Central memory CD4-positive, alpha-beta T cell (primary cell): ENCODE results near the gene CORO7.

Experiments used
- DNase-seq: peaks from one replicate; pipeline ENCODE4 v3.0.0; 2022

The CORO7 gene

GRCh38 chr16:4370570-4371356 is 45.6 kb downstream of the CORO7 start:
- no peak for DNase-seq

DNA sequence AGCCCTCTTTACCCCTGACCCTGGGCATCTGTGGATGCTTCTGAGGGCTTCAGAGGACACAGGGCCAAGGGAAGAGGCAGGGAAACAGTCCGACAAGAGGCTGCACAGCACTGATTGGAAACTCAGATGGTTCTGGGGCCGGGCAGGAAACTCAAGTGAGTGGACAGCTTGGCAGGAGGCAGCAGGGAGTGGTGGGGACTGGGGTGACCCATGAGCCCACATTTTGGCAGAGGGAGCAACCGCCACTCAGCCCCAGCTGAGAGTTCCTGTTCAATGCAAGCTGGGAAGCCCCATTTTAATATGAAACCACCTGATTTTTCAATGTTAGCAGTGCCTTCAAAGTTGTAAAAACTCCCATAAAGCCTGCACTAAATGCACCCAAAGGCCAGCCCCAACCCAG is 46.2 kb downstream of the CORO7 start:
- no peak for DNase-seq

DNA sequence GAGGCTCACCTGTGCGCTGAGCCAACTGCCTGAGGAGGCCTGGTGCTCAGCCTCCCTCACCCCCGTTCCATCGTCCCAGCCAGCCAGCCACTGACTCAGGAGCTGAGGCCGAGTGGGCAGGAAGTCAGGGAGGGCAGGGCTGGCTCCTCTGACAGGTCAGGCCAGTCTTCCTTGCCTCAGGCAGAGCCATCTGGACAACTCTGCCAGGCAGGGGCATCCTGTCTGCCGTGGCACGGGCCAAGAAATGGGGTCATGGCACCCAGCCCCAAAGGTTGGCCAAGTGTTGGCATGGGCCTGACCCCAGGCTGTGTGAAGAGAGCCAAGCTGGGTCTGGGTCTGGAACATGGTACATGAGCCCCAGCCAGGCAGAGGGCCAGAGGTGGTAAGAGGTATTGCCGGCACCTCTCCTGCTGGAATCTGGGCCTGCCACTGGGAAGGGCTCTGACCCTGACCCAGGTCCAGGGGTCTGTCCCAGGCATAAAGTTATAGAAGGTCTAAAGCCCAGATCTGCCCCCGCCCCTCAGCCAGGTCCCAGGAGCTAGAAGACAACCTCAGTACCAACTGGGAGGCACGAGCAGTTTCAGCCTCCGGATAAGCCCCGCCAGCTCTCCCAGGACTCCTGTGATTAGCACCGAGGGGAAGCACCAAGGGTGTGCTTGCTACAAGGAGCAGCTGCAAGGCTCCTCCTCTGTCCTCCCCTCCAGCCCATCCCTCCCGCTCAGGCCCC is 47.2 kb downstream of the CORO7 start:
- DNase-seq = no peak

GRCh38 chr16:4367393-4367856 is 49.0 kb downstream of the CORO7 start:
- DNase-seq = no peak

- DNase-seq = no peak
Measured at GRCh38 chr16:4366016-4366415, 50.4 kb downstream of the CORO7 start.

DNA sequence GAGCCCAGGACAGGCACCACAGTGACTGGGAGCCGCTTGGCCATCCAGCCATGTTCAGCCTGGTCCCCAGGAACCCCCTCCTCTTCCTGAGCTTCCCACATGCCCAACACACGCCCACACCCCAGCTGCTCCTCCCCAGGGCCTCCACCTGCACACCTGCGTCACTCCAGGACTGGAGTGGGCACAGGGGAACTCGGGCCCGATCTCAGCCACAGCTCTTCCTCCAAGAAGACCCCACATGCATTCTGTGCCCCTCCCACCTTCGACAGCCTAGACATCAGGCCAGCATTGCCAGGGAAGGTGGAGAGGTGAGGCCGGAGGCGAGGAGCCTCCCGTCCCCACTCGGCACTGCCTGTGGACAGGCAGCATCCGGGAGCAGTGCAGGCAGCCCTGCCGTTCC is 50.8 kb downstream of the CORO7 start:
- DNase-seq = no peak

- no peak for DNase-seq
Measured at GRCh38 chr16:4365014-4365406, 51.4 kb downstream of the CORO7 start.

DNA sequence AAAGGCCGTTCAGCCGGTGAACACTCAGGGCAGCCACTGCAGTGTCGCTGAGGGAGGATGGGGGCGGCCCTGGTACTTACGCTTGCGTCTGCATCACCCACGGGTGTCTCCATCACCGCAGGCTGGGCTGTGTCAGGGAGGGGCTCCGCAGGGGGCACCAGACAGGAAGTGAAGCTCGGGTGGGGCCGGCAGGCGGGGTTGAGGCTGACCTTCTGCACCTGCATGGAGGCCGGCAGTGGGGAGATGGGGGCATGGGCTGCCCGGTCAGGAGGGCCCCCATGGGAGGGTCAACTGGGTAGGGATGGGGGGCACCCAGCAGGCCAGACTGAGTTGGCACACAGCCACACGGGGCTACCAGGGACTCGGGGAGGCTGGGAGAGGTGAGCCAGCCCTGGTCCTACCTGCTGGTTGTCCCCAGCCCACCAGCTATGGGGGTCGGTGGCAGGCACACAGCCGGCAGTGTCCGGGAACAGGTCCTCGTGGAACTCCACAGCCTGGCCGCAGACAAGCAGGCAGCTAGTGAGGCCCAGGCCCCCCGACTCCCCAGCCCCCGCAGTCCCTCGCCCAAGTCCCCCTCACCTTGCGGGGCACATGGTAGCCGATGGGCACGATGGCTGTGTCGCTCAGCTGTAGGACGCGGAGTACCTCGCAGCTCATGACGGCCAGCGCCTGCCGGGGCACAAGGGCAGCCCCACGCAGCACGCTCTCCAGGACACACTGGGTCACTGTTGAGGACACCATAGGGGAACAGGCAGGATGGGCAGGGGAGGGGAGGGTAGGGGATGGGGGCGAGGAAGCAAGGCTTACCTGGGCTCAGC is 52.0 kb downstream of the CORO7 start:
- no peak for DNase-seq

DNA sequence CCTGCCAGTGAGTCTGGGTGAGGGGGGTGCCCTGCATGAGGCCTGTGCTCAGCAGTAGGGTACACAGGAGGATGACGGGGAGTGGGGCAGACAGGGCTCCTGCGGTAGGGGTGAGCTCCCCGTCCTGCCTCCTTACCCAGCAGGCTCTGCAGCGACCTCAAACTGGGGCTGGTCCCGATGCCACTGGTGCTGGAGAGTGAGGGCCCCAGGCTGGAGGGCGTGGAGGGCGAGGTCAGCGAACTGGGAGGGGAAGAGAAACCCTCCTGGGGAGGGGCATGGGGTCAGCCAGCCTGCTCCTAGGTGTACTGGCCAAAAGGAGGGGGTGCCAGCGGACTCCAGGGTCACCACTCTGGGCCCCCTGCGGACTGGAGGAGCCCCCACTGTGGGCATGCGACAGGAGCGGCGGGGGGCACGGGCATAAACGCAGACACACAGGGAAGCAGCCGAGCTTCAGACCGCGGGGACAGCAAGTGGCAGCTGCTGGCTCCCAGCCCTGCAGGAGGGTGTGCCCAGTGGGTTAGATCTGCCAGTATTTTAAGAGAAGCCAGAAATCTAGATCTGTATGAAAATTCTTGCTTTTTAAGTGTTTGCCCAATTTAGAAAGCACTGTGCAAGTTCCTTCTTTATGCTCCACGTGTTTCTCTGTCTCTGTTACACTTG is 53.8 kb downstream of the CORO7 start:
- no peak for DNase-seq

GRCh38 chr16:4361944-4362311 is 54.5 kb downstream of the CORO7 start:
- DNase-seq = no peak

- DNase-seq = no peak
Measured at GRCh38 chr16:4361033-4361943, 55.1 kb downstream of the CORO7 start.

DNA sequence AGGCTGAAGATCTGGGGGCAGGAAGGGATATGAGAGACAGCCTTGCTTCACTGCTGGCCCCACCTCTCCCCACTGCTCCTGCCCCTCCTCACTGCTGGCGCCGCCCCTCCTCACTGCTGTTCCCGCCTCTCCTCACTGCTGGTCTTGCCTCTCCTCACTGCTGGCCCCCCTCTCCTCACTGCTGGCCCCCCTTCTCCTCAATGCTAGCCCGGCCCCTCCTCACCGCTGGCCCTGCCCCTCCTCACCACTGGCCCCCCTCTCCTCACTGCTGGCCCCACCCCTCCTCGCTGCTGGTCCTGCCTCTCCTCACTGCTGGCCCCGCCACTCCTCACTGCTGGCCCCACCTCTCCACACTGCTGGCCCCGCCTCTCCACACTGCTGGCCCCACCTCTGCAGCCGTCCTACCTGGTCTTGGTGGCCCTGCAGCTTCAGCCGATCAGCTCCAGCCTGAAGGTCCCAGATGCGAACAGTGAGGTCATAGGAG is 55.8 kb downstream of the CORO7 start:
- DNase-seq = no peak

DNA sequence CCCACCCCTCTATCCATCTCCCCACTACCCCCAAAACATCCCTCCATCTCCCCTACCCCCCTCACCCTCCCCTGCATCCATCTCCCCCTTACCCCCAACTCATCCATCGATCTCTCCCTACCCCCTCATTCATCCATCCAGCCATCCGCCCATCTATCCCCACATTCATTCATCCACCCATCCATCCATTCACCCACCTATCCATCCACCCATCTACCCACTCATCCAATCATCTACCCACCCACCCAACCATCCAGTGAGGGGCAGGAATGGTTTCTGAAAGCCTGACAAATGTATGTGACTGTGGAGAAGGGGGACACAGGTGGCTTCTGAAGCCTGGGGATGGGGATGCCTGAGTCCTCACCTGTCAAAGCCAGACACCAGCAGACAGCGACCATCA is 56.5 kb downstream of the CORO7 start:
- DNase-seq = no peak

DNA sequence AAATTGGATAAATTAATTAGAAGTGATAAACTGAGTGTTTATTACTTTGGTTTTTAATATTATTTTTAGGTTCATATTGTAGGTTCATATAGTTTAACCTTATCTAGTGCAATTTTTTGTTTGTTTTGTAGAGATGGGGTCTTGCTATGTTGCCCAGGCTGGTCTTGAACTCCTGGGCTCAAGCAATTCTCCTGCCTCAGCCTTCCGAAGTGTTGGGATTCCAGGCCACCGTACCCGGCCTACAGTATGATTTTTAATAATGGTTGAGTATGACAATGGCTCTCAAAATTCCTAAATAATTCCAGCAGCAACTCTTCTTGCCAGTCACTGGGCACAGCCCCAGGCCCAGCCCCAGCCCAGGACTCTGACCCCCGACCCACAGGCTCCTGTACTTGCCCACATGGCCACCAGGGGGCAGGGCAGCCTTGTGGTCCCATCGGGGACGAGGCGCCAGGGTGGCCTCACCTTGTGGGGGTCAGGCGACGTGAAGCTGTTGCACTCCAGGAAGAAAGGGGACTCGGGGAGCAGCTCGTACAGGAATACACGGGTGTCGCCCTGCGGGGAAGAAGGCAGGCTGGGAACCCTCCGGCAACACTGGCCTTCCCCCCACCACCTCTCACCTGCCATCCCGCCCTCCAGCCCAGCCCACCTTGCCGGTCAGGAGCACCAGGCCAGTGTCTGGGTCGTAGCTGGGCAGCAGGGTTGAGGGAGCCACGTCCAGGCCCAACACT is 57.4 kb downstream of the CORO7 start:
- DNase-seq = peak; percentile 50

- DNase-seq = no peak
Measured at GRCh38 chr16:4358236-4358635, 58.2 kb downstream of the CORO7 start.

GRCh38 chr16:4356820-4357219 is 59.6 kb downstream of the CORO7 start:
- no peak for DNase-seq

GRCh38 chr16:4354512-4355409 is 61.6 kb downstream of the CORO7 start:
- no peak for DNase-seq

- DNase-seq = no peak
Measured at GRCh38 chr16:4353675-4354074, 62.7 kb downstream of the CORO7 start.

- no peak for DNase-seq
Measured at GRCh38 chr16:4352843-4353242, 63.6 kb downstream of the CORO7 start.

DNA sequence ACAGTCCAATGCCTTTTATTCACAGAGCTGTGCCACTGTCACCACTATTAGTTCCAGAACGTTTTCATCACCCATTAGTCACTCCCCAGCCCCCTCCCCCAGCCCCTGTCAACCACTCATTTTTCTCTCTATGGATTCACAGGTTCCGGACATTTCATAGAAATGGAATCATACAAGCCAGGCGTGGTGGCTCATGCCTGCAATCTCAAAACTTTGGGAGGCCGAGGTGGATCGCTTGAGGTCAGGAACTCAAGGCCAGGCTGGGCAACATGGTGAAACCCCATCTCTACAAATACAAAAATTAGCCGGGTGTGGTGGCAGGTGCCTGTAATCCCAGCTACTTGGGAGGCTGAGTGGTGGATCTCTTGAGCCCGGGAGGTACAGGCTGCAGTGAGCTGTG is 64.5 kb downstream of the CORO7 start:
- no peak for DNase-seq
